Esophagus muscularis mucosa (tissue), 4 donors: ENCODE measurements around the gene TMEM126A. TPM values are rescaled to one million over a fixed set of nuclear protein-coding genes. Genes with fewer than 3 reads are reported as not detected.
"Not testable (repeated sequence)": the region's sequence is repeated elsewhere in the genome, so short reads cannot be mapped to it uniquely, and the experiment has no call there.

ENCODE experiments used
- DNase-seq: peaks from one replicate; pipeline ENCODE4 v3.0.0-alpha.2; 2017; ENCODE audit errors: extremely low spot score
- H3K27ac ChIP-seq, 4 donors: fragments of 200-600 bp; sonication (generic); replicated peaks in 1 of 4; 1 replicate in 3 of 4; 2 replicates in 1 of 4; pipeline ENCODE4 v1.5.1; 2016 to 2019; ENCODE audit warnings: mild to moderate bottlenecking in 1 of 4
- H3K27me3 ChIP-seq, 4 donors: fragments of 200-600 bp; sonication (generic); one replicate each; pipeline versions ENCODE4 v1.5.1 to v1.6.0; 2016 to 2019
- H3K36me3 ChIP-seq, 4 donors: fragments of 200-600 bp; sonication (generic); one replicate each; pipeline ENCODE4 v1.5.1; 2016 to 2019
- H3K4me1 ChIP-seq, 4 donors: fragments of 200-600 bp; sonication (generic); one replicate each; pipeline ENCODE4 v1.5.1; 2016 to 2019
- H3K4me3 ChIP-seq, 4 donors: fragments of 200-600 bp; sonication (generic); 1 replicate in 2 of 4; 2 replicates in 2 of 4; pipeline ENCODE4 v1.5.1; 2016 to 2019; ENCODE audit warnings: mild to moderate bottlenecking in 4 of 4, moderate library complexity in 1 of 4
- H3K9me3 ChIP-seq, 4 donors: fragments of 200-600 bp; sonication (generic); 1 replicate in 3 of 4; 2 replicates in 1 of 4; pipeline ENCODE4 v1.5.1; 2016 to 2019
- CTCF ChIP-seq, 3 experiments: fragments of 200-600 bp in 2 of 3; fragments of 450-650 bp in 1 of 3; sonication (generic) in 2 of 3; IDR thresholded peaks; one replicate each; pipeline ENCODE4 v1.5.1; 2017 to 2019; ENCODE audit warnings: antibody characterized with exemption in 3 of 3, mild to moderate bottlenecking in 2 of 3, moderate library complexity in 1 of 3
- EP300 ChIP-seq: sonication (generic); formaldehyde crosslinking; IDR thresholded peaks from one replicate; pipeline ENCODE4 v1.6.1; 2017; ENCODE audit warnings: antibody characterized with exemption
- POLR2A ChIP-seq: fragments of 450-650 bp; IDR thresholded peaks from one replicate; pipeline ENCODE4 v1.6.1; 2017; ENCODE audit warnings: antibody characterized with exemption, moderate library complexity, mild to moderate bottlenecking, low read depth
- POLR2AphosphoS5 ChIP-seq, 2 donors: sonication (generic); formaldehyde crosslinking; IDR thresholded peaks; one replicate each; pipeline ENCODE4 v1.6.1; 2017; ENCODE audit warnings: antibody characterized with exemption in 2 of 2
- WGBS: methylation state at CpG from one replicate; pipeline ENCODE4 v1.1.5; 2018; 5-methylcytosine and 5-hydroxymethylcytosine counted together
- intact Hi-C: fragments of 100-400 bp; cut with DNase I; formaldehyde crosslinking; loops from one replicate; pipeline ENCODE4 v1.15.1; 2023
- total RNA-seq, 4 donors: library from RNA; depleted of rRNA; stranded (reverse); fragments of >200 nt; gene quantifications; one replicate each; pipeline versions ENCODE4 v1.1.0 to v1.2.1, GENCODE V29; 2016

Gene TMEM126A
- total RNA-seq, 4 donors from 2014 or later: 19.0 to 48.6 (median 26.8) TPM

- TF ChIP-seq EP300: no peak
- no peak for TF ChIP-seq POLR2AphosphoS5 (IDR thresholded peaks at IDR 0.05)
- no peak for TF ChIP-seq CTCF (IDR thresholded peaks at IDR 0.05)
- no peak for TF ChIP-seq POLR2A
- no peak overlapping the region for H3K4me3 ChIP-seq
- H3K9me3 ChIP-seq: no peaks in the 10 kb centered on the region
- H3K36me3 ChIP-seq: peaks cover 6 to 39% (median 19%) of the 10 kb centered on the region in 4 donors
- intact Hi-C loops: no loop called here
- H3K4me1 ChIP-seq: peaks cover 20 to 28% (median 21%) of the 10 kb centered on the region in 4 donors
- WGBS: 93% methylated on average over 1 of the region's 1 CpG
- H3K27ac ChIP-seq: no peak overlapping the region
- DNase-seq: no peak
- H3K27me3 ChIP-seq: no peaks in the 10 kb centered on the region
Observed at GRCh38 chr11:85651118-85651517, 3.4 kb downstream of the TMEM126A start.

DNA sequence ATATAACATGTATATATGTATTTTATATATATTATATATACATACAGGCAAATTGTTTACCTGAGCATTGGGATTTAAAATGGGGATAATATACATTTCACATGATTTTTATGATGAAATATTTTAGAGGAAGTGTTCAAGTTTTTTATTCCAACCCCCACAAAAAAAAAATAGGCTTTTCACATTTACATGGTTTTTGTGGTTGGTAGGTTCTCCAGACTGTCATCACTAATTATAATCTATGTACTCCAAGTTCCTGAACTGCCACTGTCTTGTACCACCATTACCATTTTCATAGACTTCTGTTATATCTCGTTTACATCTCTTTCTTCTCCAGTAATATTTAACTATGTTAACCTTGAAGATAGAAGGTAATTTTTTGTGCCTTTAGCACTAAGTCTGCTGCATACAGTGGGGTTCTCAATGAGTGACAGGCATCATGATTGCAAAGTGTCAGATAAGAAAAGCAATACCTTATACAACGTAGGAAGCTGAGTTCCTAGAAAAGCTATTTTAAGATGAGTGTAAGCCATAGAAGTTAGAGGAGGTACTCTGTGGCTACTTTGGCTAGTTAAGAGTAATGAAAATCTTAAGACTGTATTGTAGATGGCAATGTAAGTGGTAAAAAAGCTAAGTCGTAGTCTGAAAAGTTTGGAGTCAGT lies 5.2 kb downstream of the TMEM126A start:
- DNase-seq: no peak
- Histone ChIP-seq H3K36me3 (peaks cover 6 to 56% (median 33%) of the 10 kb centered on the region in 4 donors), H3K4me3 (no peak overlapping the region), H3K4me1 (peaks cover 16 to 28% (median 17%) of the 10 kb centered on the region in 4 donors), H3K27ac (no peak overlapping the region), H3K9me3 (no peaks in the 10 kb centered on the region), H3K27me3 (no peaks in the 10 kb centered on the region)
- 63% methylated on average over 3 of the region's 3 CpGs for WGBS
- intact Hi-C loops: no loop called here
- TF ChIP-seq CTCF (IDR thresholded peaks at IDR 0.05) (no peak), EP300 (no peak), POLR2A (no peak), POLR2AphosphoS5 (IDR thresholded peaks at IDR 0.05) (no peak)

GRCh38 chr11:85654343-85654742 lies 6.6 kb downstream of the TMEM126A start:
- H3K4me3 ChIP-seq, H3K9me3 ChIP-seq, H3K27me3 ChIP-seq, H3K27ac ChIP-seq, intact Hi-C loops, DNase-seq: not testable (repeated sequence)
- H3K4me1 ChIP-seq: peaks cover 7 to 29% (median 19%) of the 10 kb centered on the region in 4 donors
- peaks cover 6 to 70% (median 36%) of the 10 kb centered on the region in 4 donors for H3K36me3 ChIP-seq
- 93% methylated on average over 4 of the region's 4 CpGs for WGBS

DNA sequence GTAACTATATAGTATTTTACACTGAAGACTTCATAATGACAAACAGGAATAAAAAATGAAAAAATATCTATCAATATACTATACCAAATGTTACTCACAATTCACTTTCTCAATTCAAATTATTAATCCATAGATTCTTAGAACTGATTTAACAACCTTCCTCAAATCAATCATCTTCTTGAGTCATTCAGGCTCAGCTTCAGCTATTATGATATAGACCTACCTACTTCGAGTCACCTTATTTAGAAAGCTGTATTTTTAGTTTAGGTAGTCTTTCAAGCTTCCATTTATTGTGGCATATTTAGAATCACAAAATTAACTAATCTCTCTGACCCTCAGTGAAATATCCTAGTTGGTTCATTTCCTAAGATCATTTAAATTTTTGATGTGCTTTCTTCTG lies 9.0 kb downstream of the TMEM126A start:
- DNase-seq: no peak
- H3K4me3 ChIP-seq: no peak overlapping the region
- H3K27me3 ChIP-seq: no peaks in the 10 kb centered on the region
- WGBS: 91% methylated on average over 1 of the region's 1 CpG
- intact Hi-C loops: no loop called here
- TF ChIP-seq POLR2AphosphoS5 (IDR thresholded peaks at IDR 0.05): no peak
- no peak for TF ChIP-seq POLR2A
- TF ChIP-seq CTCF (IDR thresholded peaks at IDR 0.05): no peak
- TF ChIP-seq EP300: no peak
- no peaks in the 10 kb centered on the region for H3K9me3 ChIP-seq
- H3K27ac ChIP-seq: no peak overlapping the region
- peaks cover 29 to 49% (median 41%) of the 10 kb centered on the region in 4 donors for H3K4me1 ChIP-seq
- peaks cover 6 to 73% (median 39%) of the 10 kb centered on the region in 4 donors for H3K36me3 ChIP-seq

DNA sequence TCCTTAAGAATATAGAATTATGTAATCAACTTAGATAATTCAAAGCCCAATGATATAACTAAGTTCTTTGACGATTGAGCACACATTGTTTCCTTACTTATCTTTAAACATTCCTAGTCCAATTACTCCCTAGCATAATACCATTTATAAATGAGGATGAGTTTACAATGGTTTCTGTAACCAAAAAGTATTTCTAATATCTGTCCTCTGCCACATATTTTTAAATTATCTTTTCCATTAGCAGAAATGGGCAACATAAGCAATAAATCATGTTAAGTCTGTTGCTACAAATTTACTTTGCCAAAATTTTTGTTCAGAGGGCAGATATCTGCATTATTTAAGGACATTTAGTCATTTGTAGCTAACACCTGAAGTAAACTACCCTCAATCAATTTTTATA lies 10.4 kb downstream of the TMEM126A start:
- Histone ChIP-seq H3K36me3 (peaks cover 6 to 68% (median 41%) of the 10 kb centered on the region in 4 donors), H3K4me3 (no peak overlapping the region), H3K9me3 (no peaks in the 10 kb centered on the region), H3K4me1 (peaks cover 42 to 62% (median 55%) of the 10 kb centered on the region in 4 donors), H3K27ac (no peak overlapping the region), H3K27me3 (no peaks in the 10 kb centered on the region)
- DNase-seq: no peak
- intact Hi-C loops: no loop called here
- WGBS: 34% methylated on average over 1 of the region's 1 CpG
- TF ChIP-seq CTCF (IDR thresholded peaks at IDR 0.05): no peak
- TF ChIP-seq POLR2AphosphoS5 (IDR thresholded peaks at IDR 0.05): no peak
- TF ChIP-seq EP300: no peak
- TF ChIP-seq POLR2A: no peak
